Aorta (tissue), 5 donors: ENCODE data around the gene PHIP. TPM values are rescaled to one million over a fixed set of nuclear protein-coding genes. Genes with fewer than 3 reads are reported as not detected.

ENCODE experiments used
- ATAC-seq: fragments of 200-7000 bp; cut with Tn5 transposase; one replicate; pipeline ENCODE4 v1.9.1; 2022; ENCODE audit warnings: moderate library complexity; ENCODE audit not compliant: low FRiP score
- DNase-seq, 2 donors: peaks; one replicate each; pipeline ENCODE4 v3.0.0-alpha.2; 2020
- H3K27ac ChIP-seq, 2 donors: one replicate each; pipeline ENCODE4 v1.5.1; 2013; ENCODE audit warnings: low read length in 2 of 2, mild to moderate bottlenecking in 2 of 2, moderate library complexity in 2 of 2, control low read depth in 1 of 2, inconsistent platforms in 1 of 2, low read depth in 1 of 2
- H3K27me3 ChIP-seq, 2 donors: one replicate each; pipeline ENCODE4 v1.6.1; 2013; ENCODE audit warnings: control low read depth in 1 of 2, low read length in 1 of 2, mild to moderate bottlenecking in 1 of 2, moderate library complexity in 1 of 2; ENCODE audit not compliant: insufficient read depth in 2 of 2, control insufficient read depth in 1 of 2
- H3K36me3 ChIP-seq, 2 donors: one replicate each; pipeline ENCODE4 v1.6.1; 2013; ENCODE audit warnings: control low read depth in 1 of 2, low read length in 1 of 2, mild to moderate bottlenecking in 1 of 2; ENCODE audit not compliant: insufficient read depth in 2 of 2, control insufficient read depth in 1 of 2
- H3K4me1 ChIP-seq, 2 donors: one replicate each; pipeline ENCODE4 v1.6.1; 2013; ENCODE audit warnings: low read length in 2 of 2, control low read depth in 1 of 2, mild to moderate bottlenecking in 1 of 2, moderate library complexity in 1 of 2; ENCODE audit not compliant: insufficient read depth in 2 of 2, control insufficient read depth in 1 of 2
- H3K4me3 ChIP-seq, 2 donors: one replicate each; pipeline ENCODE4 v1.5.1; 2013; ENCODE audit warnings: low read length in 2 of 2, control low read depth in 1 of 2, mild to moderate bottlenecking in 1 of 2
- H3K9me3 ChIP-seq: one replicate; pipeline ENCODE4 v1.6.1; 2013; ENCODE audit warnings: mild to moderate bottlenecking, low read length; ENCODE audit not compliant: control insufficient read depth
- WGBS, 2 donors: extraction: QIAGEN DNeasy Blood & Tissue Kit; methylation state at CpG; one replicate each; pipeline ENCODE4 v1.1.7; 2013; 5-methylcytosine and 5-hydroxymethylcytosine counted together
- intact Hi-C, 2 donors: fragments of 100-400 bp; cut with DNase I; formaldehyde crosslinking; loops; one replicate each; pipeline versions ENCODE4 v1.14.2 to v1.15.0; 2022
- polyA plus RNA-seq, 2 donors: library from polyadenylated mRNA; stranded (reverse); fragments of 200-250 nt; gene quantifications; one replicate each; pipeline ENCODE4 v1.2.3, GENCODE V29; 2013
- total RNA-seq, 2 donors: library from RNA; stranded (reverse); fragmentation: NEBNext Ultra II Directional; extraction: Animal tissue kit (Norgen Biotek cat#: 25700); gene quantifications; one replicate each; pipeline ENCODE4 v1.2.1, GENCODE V29; 2021
- donor health status: healthy with polysubstance abuse.
- donor health status: Bipolar disorder and iron deficiency.
- donor health status: DM: no; HTN: no; CAD: no.
- donor health status: DM: no; HTN: no; CAD: no.
- donor health status: DM: yes; HTN: yes; CAD: no.

Gene PHIP
- total and polyA plus RNA-seq, 4 donors = 2.9 to 38.0 (median 21.0) TPM

DNA sequence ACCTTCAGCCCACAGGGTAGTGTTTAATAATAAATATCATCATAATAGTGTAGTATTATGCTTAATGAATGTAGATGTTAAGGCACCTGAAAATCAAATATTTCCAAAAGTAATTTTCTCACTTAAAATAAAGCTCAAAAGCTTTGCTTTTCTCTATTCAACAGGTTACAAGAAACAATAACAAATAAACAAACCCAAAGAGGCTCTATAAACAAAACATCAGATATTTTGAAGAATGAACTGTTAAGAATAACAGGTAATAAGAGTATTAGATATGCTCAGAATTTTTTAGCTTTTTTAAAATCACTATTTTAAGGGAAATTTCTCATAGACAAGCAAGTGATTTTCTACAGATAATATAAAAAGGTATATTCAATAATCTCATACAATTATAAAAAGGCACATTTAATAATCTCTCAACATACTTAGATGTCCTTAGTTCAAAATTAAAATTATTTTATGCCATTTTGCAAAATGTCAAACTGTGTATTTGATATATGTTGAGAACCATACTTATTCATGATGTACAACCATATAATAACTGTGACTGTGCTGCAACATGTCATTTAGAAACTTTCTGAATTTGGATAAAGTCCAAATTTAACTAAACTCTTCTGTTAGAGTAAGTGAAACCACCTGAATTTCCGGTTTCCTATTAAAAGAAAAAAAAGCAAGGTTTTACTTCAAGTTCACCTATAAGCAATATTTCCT, 35.8 kb downstream of the PHIP start:
- Histone ChIP-seq H3K4me1 (no peaks in the 10 kb centered on the region), H3K36me3 (no peaks in the 10 kb centered on the region), H3K4me3 (no peak overlapping the region), H3K9me3 (no peaks in the 10 kb centered on the region), H3K27me3 (no peaks in the 10 kb centered on the region), H3K27ac (no peak overlapping the region)
- DNase-seq = no peak
- WGBS, 2 donors = 68 to 76% methylated on average over 1 of the region's 1 CpG
- ATAC-seq = no peak
- intact Hi-C loops = no loop called here

DNA sequence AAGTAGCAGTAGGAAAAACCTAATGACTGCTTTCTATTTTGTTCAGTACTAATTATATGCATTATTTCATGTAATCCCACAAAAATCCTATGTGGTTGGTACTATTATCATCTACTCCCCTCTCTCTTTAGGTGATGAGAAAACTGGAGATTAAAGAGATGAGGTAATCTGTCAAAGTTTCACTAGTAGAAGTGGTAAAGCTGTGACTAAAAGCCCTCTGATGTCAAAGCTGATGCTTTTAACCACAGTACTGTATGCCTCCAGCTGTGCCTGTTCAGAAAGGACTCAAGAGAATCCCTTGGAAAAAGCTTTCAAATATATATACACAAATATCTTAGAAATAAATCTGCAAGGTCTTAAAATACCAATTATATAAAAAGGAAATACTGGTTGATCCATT, 38.0 kb downstream of the PHIP start:
- Histone ChIP-seq H3K27ac (no peak overlapping the region), H3K27me3 (no peaks in the 10 kb centered on the region), H3K4me1 (no peaks in the 10 kb centered on the region), H3K9me3 (no peaks in the 10 kb centered on the region), H3K4me3 (no peak overlapping the region), H3K36me3 (no peaks in the 10 kb centered on the region)
- no peak for ATAC-seq
- DNase-seq = no peak
- intact Hi-C loops = no loop called here

DNA sequence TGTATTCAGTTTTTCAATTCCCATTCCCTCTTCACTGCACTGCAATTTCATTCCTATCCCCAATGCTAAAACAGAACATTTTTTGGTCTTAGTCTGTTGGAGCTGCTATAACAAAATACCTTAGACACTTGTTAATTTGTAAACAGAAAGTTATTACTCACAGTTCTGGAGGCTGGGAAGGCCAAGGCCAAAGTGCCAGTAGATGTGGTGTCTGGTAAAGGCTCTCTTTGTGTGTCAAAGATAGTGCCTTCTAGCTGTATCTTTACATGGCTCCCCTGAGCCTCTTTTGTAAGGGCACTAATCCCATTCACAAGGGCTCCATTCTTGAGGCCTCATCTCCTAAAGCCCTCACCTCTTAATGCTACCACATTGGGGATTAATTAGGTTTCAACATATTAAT, 40.0 kb downstream of the PHIP start:
- DNase-seq (no peak), ATAC-seq (no peak)
- intact Hi-C loops = no loop called here
- no peaks in the 10 kb centered on the region for H3K9me3 ChIP-seq
- no peaks in the 10 kb centered on the region for H3K36me3 ChIP-seq
- no peaks in the 10 kb centered on the region for H3K4me1 ChIP-seq
- no peak overlapping the region for H3K27ac ChIP-seq
- H3K27me3 ChIP-seq = no peaks in the 10 kb centered on the region
- no peak overlapping the region for H3K4me3 ChIP-seq

DNA sequence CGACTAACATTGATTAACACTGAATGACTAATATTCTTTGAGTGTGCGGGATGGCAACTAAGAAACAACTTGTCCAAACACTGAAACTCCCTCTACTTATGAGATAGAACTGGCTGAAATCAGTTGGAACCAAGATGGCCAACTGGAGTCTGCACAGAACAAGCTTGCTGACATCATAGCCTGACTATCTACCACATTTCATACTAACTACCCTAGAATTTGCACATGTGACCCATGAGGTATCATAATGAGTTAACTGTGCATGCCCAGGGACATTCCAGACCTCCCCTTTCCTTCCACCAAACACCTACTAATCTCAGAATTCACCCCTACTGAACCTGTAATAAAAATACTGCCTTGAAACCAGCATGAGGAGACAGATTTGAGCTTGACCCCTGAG, 43.2 kb downstream of the PHIP start:
- ATAC-seq = no peak
- H3K9me3 ChIP-seq = no peaks in the 10 kb centered on the region
- no peak overlapping the region for H3K4me3 ChIP-seq
- no peak for DNase-seq
- no peaks in the 10 kb centered on the region for H3K36me3 ChIP-seq
- WGBS, 2 donors = 88 to 95% methylated on average over 2 of the region's 2 CpGs
- H3K27ac ChIP-seq = no peak overlapping the region
- intact Hi-C loops = no loop called here
- no peaks in the 10 kb centered on the region for H3K27me3 ChIP-seq
- peaks cover 0 to 4% of the 10 kb centered on the region in 2 donors for H3K4me1 ChIP-seq

DNA sequence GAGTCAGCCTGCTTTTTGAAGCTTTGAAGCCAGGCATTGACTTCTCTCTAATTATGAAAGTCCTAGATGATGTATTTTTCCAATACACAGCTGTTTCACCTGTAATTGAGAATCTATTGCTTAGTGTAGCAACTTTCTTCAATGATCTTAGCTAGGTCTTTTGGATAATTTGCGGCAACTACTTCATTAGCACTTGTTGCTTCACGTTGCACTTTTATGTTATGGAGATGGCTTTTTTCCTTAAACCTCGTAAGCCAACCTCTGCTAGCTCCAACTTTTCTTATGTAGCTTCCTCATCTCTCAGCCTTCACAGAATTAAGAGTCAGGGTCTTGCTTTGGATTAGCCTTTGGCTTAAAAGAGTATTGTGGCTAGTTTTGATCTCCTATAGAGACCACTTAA, 44.8 kb downstream of the PHIP start:
- Histone ChIP-seq H3K4me1 (peaks cover 0 to 4% of the 10 kb centered on the region in 2 donors), H3K27ac (no peak overlapping the region), H3K36me3 (no peaks in the 10 kb centered on the region), H3K27me3 (no peaks in the 10 kb centered on the region), H3K4me3 (no peak overlapping the region), H3K9me3 (no peaks in the 10 kb centered on the region)
- ATAC-seq (no peak), DNase-seq (no peak)
- WGBS, 2 donors = 96 to 100% methylated on average over 3 of the region's 3 CpGs
- intact Hi-C loops = no loop called here

DNA sequence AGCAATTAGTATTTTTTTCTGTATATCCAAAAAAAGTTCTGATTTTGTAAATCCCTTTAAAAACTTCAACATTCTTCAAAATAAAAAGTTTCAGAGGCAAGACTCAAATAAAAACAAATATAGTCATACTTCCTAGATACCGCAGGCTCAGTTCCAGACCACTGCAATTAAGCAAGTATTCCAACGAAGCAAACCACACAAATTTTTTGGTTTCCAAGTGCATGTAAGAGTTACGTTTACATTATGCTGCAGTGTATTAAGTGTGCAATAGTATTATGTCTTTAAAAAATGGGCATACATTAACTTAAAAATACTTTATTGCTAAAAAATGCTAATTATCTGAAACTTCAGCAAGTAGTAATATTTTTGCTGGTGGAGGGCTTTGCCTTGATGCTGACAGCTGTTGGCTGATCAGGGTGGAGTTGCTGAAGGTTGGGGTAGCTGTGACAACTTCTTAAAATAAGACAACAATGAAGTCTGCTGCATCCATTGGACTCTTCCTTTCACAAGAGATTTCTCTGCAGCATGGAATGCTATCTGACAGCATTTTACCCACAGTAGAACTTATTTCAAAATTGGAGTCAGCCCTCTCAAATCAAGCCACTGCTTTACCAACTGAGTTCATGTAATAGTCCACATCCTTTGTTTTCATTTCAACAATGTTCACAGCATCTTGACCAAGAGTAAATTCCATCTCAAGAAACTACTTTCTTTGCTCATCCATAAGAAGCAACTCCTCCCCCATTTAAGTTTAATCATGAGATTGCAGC, 46.0 kb downstream of the PHIP start:
- peaks cover 0 to 1% of the 10 kb centered on the region in 2 donors for H3K36me3 ChIP-seq
- H3K9me3 ChIP-seq = no peaks in the 10 kb centered on the region
- H3K4me1 ChIP-seq = peaks cover 0 to 4% of the 10 kb centered on the region in 2 donors
- 7 to 9% methylated on average over 3 of the region's 3 CpGs for WGBS, 2 donors
- intact Hi-C loops = no loop called here
- no peak overlapping the region for H3K27ac ChIP-seq
- ATAC-seq = no peak
- H3K4me3 ChIP-seq = no peak overlapping the region
- DNase-seq = no peak
- no peaks in the 10 kb centered on the region for H3K27me3 ChIP-seq

DNA sequence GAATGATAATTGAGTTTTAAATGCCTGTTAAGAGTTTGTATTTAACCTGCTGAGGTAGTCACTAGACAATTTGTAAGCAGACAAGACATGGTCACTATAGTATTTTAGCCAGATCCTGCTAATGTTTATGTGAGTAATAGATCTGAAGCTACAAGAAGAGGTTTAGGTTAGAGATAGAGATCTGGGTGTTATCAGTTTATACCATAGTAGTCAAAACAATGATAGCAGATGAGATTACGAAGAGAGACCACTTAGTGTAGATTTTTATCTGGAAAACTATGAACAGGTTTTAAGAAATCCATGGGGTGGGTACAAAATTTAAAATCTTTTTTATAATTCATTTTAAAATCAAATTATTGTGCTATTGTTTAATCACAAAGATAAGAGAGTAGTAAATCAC, 47.5 kb downstream of the PHIP start:
- Histone ChIP-seq H3K27ac (no peak overlapping the region), H3K27me3 (no peaks in the 10 kb centered on the region), H3K36me3 (peaks cover 0 to 1% of the 10 kb centered on the region in 2 donors), H3K4me1 (peaks cover 0 to 4% of the 10 kb centered on the region in 2 donors), H3K9me3 (no peaks in the 10 kb centered on the region), H3K4me3 (no peak overlapping the region)
- WGBS, 2 donors = 97 to 98% methylated on average over 1 of the region's 1 CpG
- no peak for DNase-seq
- intact Hi-C loops = no loop called here
- no peak for ATAC-seq

DNA sequence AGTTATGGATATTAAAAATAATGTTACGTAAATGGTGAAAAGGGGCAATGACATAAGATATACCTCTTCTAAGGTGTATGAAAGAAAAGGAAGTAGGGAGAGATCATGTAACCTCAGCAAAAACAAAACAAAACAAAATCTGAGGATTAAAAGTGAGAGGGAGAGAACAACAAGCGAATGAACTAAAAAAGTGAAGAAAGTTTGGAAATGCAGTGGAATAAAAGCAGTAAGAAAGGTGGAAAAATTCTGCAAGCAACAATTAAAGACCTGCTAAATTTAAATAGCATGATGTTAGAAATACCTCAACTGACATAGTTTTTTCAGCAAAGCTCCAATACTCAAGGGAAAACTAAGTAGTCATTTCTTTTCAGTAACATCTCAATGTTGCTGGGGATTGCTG, 48.0 kb downstream of the PHIP start:
- ATAC-seq = no peak
- Histone ChIP-seq H3K27me3 (no peaks in the 10 kb centered on the region), H3K9me3 (no peaks in the 10 kb centered on the region), H3K4me3 (no peak overlapping the region), H3K36me3 (peaks cover 0 to 1% of the 10 kb centered on the region in 2 donors), H3K4me1 (peaks cover 0 to 4% of the 10 kb centered on the region in 2 donors), H3K27ac (no peak overlapping the region)
- WGBS, 2 donors = 98 to 99% methylated on average over 2 of the region's 2 CpGs
- intact Hi-C loops = no loop called here
- DNase-seq = no peak
